ENCODE data around the gene TMEM201.
"Not testable (repeated sequence)": the region's sequence is repeated elsewhere in the genome, so short reads cannot be mapped to it uniquely, and the experiment has no call there.

The TMEM201 gene

DNA sequence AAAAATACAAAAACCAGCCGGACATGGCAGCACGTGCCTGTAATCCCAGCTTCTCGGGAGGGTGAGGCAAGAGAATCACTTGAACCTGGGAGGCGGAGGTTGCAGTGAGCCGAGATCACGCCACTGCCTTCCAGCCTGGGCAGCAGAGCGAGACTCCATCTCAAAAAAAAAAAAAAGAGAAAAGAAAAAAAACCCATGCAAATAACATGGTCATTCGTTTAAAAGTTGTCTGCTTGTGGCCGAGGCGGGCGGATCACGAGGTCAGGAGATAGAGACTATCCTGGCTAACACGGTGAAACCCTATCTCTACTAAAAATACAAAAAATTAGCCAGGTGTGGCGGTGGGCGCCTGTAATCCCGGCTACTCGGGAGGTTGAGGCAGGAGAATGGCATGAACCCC is 28.6 kb upstream of the TMEM201 start:
- intact Hi-C loops (cut with micrococcal nuclease); H3K27ac Mint-ChIP-seq; H3K4me1 Mint-ChIP-seq (ENCODE audit: low read depth); H3K27me3 Mint-ChIP-seq; H3K9me3 Mint-ChIP-seq; H3K4me3 Mint-ChIP-seq: not testable (repeated sequence)
- H3K36me3 Mint-ChIP-seq (ENCODE audit: low read depth): peaks cover 65% of the 10 kb centered on the region

GRCh38 chr1:9561429-9561828 is 27.3 kb upstream of the TMEM201 start:
- Mint-ChIP-seq H3K36me3 (ENCODE audit: low read depth) (peaks cover 65% of the 10 kb centered on the region), H3K27ac (no peak overlapping the region)

GRCh38 chr1:9569267-9569666 is 19.4 kb upstream of the TMEM201 start:
- no peak overlapping the region for H3K4me3 Mint-ChIP-seq
- H3K27ac Mint-ChIP-seq: no peak overlapping the region
- H3K9me3 Mint-ChIP-seq: no peaks in the 10 kb centered on the region
- intact Hi-C loops (cut with micrococcal nuclease): no loop called here
- H3K36me3 Mint-ChIP-seq (ENCODE audit: low read depth): peaks cover 76% of the 10 kb centered on the region
- H3K27me3 Mint-ChIP-seq: no peaks in the 10 kb centered on the region
- H3K4me1 Mint-ChIP-seq (ENCODE audit: low read depth): no peaks in the 10 kb centered on the region

More at GRCh38 chr1:9561429-9561828, 27.3 kb upstream of the TMEM201 start:
- no peaks in the 10 kb centered on the region for H3K27me3 Mint-ChIP-seq
- no peaks in the 10 kb centered on the region for H3K4me1 Mint-ChIP-seq (ENCODE audit: low read depth)
- no peak overlapping the region for H3K4me3 Mint-ChIP-seq
- intact Hi-C loops (cut with micrococcal nuclease): no loop called here
- no peaks in the 10 kb centered on the region for H3K9me3 Mint-ChIP-seq

- peaks cover 58% of the 10 kb centered on the region for H3K36me3 Mint-ChIP-seq (ENCODE audit: low read depth)
- not testable (repeated sequence) for H3K27ac Mint-ChIP-seq
These were observed 17.7 kb upstream of the TMEM201 start for GRCh38 chr1:9570886-9571529.

DNA sequence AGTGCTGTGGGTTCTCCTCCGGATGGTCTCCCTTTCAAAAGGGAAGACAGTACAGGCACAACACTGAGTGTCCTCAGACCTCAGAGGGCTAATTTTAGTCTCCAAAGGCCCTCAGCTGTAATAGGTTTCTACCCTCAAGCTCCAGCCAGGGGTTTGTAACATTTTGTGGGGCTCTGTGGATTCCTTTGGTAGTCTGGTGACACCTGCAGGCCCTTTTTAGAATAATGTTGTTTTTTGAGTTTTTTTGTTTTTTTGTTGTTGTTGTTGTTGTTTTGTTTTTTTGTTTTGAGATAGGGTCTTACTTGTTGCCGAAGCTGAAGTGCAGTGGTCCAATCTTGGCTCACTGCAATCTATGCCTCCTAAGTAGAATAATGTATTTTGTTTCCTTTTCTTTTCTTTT is 15.0 kb upstream of the TMEM201 start:
- H3K9me3 Mint-ChIP-seq: no peaks in the 10 kb centered on the region
- no peaks in the 10 kb centered on the region for H3K4me1 Mint-ChIP-seq (ENCODE audit: low read depth)
- H3K36me3 Mint-ChIP-seq (ENCODE audit: low read depth): peaks cover 35% of the 10 kb centered on the region
- intact Hi-C loops (cut with micrococcal nuclease): loop anchor here (1.0 kb wide), 1 partner anchor 78 kb away; no protein-coding TSS in a partner anchor
- no peaks in the 10 kb centered on the region for H3K27me3 Mint-ChIP-seq
- no peak overlapping the region for H3K27ac Mint-ChIP-seq
- H3K4me3 Mint-ChIP-seq: no peak overlapping the region

More at GRCh38 chr1:9570886-9571529, 17.7 kb upstream of the TMEM201 start:
- H3K4me1 Mint-ChIP-seq (ENCODE audit: low read depth); H3K4me3 Mint-ChIP-seq; H3K27me3 Mint-ChIP-seq; H3K9me3 Mint-ChIP-seq; intact Hi-C loops (cut with micrococcal nuclease): not testable (repeated sequence)

DNA sequence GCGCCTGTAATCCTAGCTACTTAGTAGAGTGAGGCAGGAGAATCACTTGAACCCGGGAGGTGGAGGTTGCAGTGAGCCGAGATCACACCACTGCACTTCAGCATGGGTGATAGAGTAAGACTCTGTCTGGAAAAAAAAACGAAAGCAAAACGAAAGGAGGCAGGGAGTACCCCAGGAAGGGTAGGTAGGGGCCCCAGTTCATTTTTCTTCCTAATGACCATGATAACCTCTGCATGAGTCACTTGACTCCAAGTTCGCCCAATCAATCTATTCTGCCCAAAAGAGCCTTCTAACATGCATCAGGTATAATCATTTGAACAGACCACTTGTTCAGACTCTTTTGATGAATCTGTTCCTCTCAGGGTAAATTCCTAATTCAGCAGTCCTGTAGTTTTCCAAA is 13.2 kb upstream of the TMEM201 start:
- Mint-ChIP-seq H3K36me3 (ENCODE audit: low read depth) (peaks cover 22% of the 10 kb centered on the region), H3K27ac (no peak overlapping the region), H3K27me3 (no peaks in the 10 kb centered on the region), H3K4me1 (ENCODE audit: low read depth) (no peaks in the 10 kb centered on the region), H3K9me3 (no peaks in the 10 kb centered on the region), H3K4me3 (no peak overlapping the region)
- intact Hi-C loops (cut with micrococcal nuclease): no loop called here

DNA sequence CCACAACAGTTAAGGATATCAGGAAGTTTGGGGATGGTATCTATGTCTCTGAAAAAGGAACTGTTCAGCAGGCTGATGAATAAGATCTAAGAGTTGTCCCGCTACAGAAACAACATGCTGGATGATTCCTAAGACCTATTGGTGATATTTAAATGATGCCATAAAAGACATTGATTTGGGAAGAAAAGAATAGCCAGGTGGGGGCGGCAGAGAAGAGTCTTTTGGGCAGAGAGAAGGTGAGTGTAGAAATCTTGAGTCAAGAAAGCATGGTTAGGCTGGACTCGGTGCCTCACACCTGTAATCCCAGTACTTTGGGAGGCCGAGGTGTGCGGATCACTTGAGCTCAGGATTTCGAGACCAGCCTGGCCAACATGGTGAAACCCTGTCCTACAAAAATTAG is 11.8 kb upstream of the TMEM201 start:
- H3K4me3 Mint-ChIP-seq: no peak overlapping the region
- H3K9me3 Mint-ChIP-seq: no peaks in the 10 kb centered on the region
- intact Hi-C loops (cut with micrococcal nuclease): no loop called here
- no peak overlapping the region for H3K27ac Mint-ChIP-seq
- no peaks in the 10 kb centered on the region for H3K27me3 Mint-ChIP-seq
- H3K36me3 Mint-ChIP-seq (ENCODE audit: low read depth): peaks cover 7% of the 10 kb centered on the region
- no peaks in the 10 kb centered on the region for H3K4me1 Mint-ChIP-seq (ENCODE audit: low read depth)

GRCh38 chr1:9577423-9577822 is 11.3 kb upstream of the TMEM201 start:
- Mint-ChIP-seq H3K4me3 (no peak overlapping the region), H3K36me3 (ENCODE audit: low read depth) (peaks cover 2% of the 10 kb centered on the region), H3K27me3 (no peaks in the 10 kb centered on the region), H3K4me1 (ENCODE audit: low read depth) (no peaks in the 10 kb centered on the region), H3K27ac (no peak overlapping the region), H3K9me3 (no peaks in the 10 kb centered on the region)
- intact Hi-C loops (cut with micrococcal nuclease): no loop called here

- no peak overlapping the region for H3K27ac Mint-ChIP-seq
- H3K9me3 Mint-ChIP-seq: no peaks in the 10 kb centered on the region
- H3K4me3 Mint-ChIP-seq: no peak overlapping the region
- intact Hi-C loops (cut with micrococcal nuclease): no loop called here
- H3K36me3 Mint-ChIP-seq (ENCODE audit: low read depth): no peaks in the 10 kb centered on the region
- no peaks in the 10 kb centered on the region for H3K4me1 Mint-ChIP-seq (ENCODE audit: low read depth)
- H3K27me3 Mint-ChIP-seq: no peaks in the 10 kb centered on the region
These were observed 7.8 kb upstream of the TMEM201 start for GRCh38 chr1:9580942-9581341.

- no peak overlapping the region for H3K4me3 Mint-ChIP-seq
- no peaks in the 10 kb centered on the region for H3K9me3 Mint-ChIP-seq
- no peaks in the 10 kb centered on the region for H3K36me3 Mint-ChIP-seq (ENCODE audit: low read depth)
- H3K4me1 Mint-ChIP-seq (ENCODE audit: low read depth): peaks cover 29% of the 10 kb centered on the region
- intact Hi-C loops (cut with micrococcal nuclease): no loop called here
- peaks cover 6% of the 10 kb centered on the region for H3K27me3 Mint-ChIP-seq
- H3K27ac Mint-ChIP-seq: no peak overlapping the region
These were observed 2.5 kb upstream of the TMEM201 start for GRCh38 chr1:9586147-9586766.

DNA sequence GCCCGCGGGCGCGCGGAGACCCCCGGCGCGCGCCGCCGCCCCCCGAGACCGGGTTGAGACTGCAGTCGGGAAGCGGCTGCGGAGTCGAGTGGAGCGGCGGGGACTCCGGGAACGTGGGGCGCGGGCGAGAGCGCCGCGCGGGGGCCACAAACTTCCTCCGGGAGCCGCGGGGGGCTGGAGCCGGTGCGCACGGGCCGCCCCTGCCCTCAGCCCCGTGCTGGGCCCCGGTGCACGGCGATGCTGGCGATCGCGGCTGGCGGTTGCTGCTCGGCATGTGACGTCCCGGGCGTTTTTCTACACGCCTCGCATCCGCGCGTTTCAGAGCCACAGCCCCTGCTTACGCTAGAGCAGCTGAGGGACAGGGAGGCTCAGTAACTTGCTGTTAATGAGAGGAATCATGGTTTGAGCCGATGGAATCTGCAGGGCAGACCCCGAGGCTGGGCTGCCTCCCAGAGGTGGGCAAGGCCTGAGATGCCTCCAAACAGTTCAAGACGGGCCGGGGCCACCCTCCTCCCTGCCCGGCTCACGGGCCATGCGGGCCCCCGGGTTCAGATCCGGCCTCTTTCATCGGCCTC is 520 bp downstream of the TMEM201 start:
- H3K9me3 Mint-ChIP-seq: no peaks in the 10 kb centered on the region
- H3K27ac Mint-ChIP-seq: peak overlapping the region; percentile 33
- peaks cover 57% of the 10 kb centered on the region for H3K4me1 Mint-ChIP-seq (ENCODE audit: low read depth)
- H3K36me3 Mint-ChIP-seq (ENCODE audit: low read depth): no peaks in the 10 kb centered on the region
- intact Hi-C loops (cut with micrococcal nuclease): no loop called here
- peak overlapping the region; percentile 69 for H3K4me3 Mint-ChIP-seq
- peaks cover 6% of the 10 kb centered on the region for H3K27me3 Mint-ChIP-seq

DNA sequence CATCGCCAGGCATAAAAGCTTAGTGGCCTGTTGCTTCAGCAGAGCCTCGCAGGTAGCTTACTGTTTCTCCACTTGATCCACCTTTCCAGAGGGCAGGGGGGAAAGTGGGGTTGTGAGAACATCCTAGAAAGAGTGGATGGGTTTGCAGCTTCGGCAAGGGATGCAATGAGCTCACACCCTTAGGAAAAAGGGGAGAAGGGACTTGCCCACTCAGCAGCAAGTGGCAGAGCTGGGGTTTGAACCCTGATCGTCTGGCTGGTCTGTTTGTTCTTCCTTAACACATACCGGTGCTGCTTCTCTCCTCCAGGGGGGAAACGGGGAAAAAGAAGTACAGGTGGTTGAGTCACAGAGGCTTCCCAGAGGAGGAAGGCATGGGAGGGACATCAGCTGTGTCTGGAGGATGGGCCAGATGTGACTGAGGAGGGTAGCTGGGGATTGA is 1.0 kb downstream of the TMEM201 start:
- Mint-ChIP-seq H3K4me3 (peak overlapping the region; percentile 69), H3K27me3 (peaks cover 6% of the 10 kb centered on the region), H3K9me3 (no peaks in the 10 kb centered on the region), H3K36me3 (ENCODE audit: low read depth) (no peaks in the 10 kb centered on the region), H3K4me1 (ENCODE audit: low read depth) (peaks cover 62% of the 10 kb centered on the region), H3K27ac (peak overlapping the region; percentile 33)
- intact Hi-C loops (cut with micrococcal nuclease): loop anchor here (5.0 kb wide), 1 partner anchor 162 kb away; no protein-coding TSS in a partner anchor

- intact Hi-C loops (cut with micrococcal nuclease): loop anchor here (5.0 kb wide), 1 partner anchor 163 kb away; no protein-coding TSS in a partner anchor
- Mint-ChIP-seq H3K4me1 (ENCODE audit: low read depth) (peaks cover 62% of the 10 kb centered on the region), H3K9me3 (no peaks in the 10 kb centered on the region), H3K27ac (peak overlapping the region; percentile 33), H3K4me3 (peak overlapping the region; percentile 69), H3K36me3 (ENCODE audit: low read depth) (no peaks in the 10 kb centered on the region), H3K27me3 (peaks cover 6% of the 10 kb centered on the region)
These were observed 1.5 kb downstream of the TMEM201 start for GRCh38 chr1:9590201-9590600.

DNA sequence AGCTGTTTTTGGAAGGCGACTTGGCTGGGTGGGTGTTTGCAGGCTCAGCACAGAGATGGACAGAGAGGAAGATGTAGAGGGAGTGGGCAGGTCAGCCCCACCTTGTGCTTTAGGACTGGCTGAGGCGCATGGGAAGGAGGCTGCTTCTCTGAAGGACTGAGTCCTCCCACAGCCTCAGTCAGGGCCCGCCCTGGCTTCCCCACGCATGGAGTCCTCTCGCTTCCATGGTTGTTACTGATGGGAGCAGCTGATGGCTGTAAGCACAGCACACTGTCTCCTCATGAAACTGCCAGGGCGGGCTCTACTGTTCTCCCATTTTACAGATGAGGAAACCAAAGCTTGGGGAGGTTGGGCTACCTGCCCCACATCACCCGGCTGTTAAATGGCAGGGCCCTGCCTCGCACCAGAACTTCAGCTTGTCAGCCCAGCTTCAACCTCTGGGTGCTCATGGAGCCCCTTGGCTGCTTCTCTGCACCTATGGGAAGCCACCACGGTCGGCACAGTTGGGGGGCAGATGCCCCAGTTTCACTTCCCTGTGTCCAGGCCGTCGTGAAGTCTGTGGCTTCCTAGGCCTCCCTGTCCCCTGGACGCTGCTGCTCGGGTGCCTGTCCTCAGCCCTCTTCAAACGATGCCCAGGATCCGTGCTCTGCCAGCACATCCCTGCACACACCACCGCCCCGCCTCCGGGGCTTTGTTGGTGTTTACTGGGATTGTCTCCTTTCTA is 2.4 kb downstream of the TMEM201 start:
- Mint-ChIP-seq H3K9me3 (no peaks in the 10 kb centered on the region), H3K27me3 (peaks cover 6% of the 10 kb centered on the region), H3K36me3 (ENCODE audit: low read depth) (peaks cover 1% of the 10 kb centered on the region), H3K4me3 (no peak overlapping the region), H3K4me1 (ENCODE audit: low read depth) (peaks cover 62% of the 10 kb centered on the region), H3K27ac (peak overlapping the region; percentile 31)
- intact Hi-C loops (cut with micrococcal nuclease): loop anchor here (5.0 kb wide), 1 partner anchor 164 kb away; no protein-coding TSS in a partner anchor

Data from dendritic cell treated with granulocyte-macrophage colony-stimulating factor and Interleukin-4, amounts not matched to agents 40 ng/mL and 50 ng/mL, for 4 days (primary cell).